Stomach (tissue), 9 donors: ENCODE measurements around the gene SLC13A3. TPM values are rescaled to one million over a fixed set of nuclear protein-coding genes. Genes with fewer than 3 reads are reported as not detected.

Source experiments
- DNase-seq, 2 donors: peaks; one replicate each; pipeline versions ENCODE4 v3.0.0 to v3.0.0-alpha.2; 2013 to 2019
- H3K27ac ChIP-seq, 5 donors: fragments of 200-600 bp in 4 of 5; sonication (generic) in 4 of 5; one replicate each; pipeline ENCODE4 v1.5.1; 2013 to 2019; ENCODE audit warnings: mild to moderate bottlenecking in 1 of 5, moderate library complexity in 1 of 5
- H3K27me3 ChIP-seq, 3 donors: fragments of 200-600 bp; sonication (generic); one replicate each; pipeline ENCODE4 v1.5.1; 2017 to 2019; ENCODE audit warnings: mixed run types in 1 of 3
- H3K36me3 ChIP-seq, 4 donors: fragments of 200-600 bp; sonication (generic); 1 replicate in 3 of 4; 2 replicates in 1 of 4; pipeline ENCODE4 v1.5.1; 2016 to 2019
- H3K4me1 ChIP-seq, 4 donors: fragments of 200-600 bp; sonication (generic); one replicate each; pipeline ENCODE4 v1.5.1; 2016 to 2019
- H3K4me3 ChIP-seq, 4 donors: fragments of 200-600 bp; sonication (generic) in 3 of 4; one replicate each; pipeline ENCODE4 v1.5.1; 2016 to 2019; ENCODE audit warnings: mild to moderate bottlenecking in 1 of 4
- H3K9me3 ChIP-seq, 4 donors: fragments of 200-600 bp; sonication (generic); one replicate each; pipeline ENCODE4 v1.5.1; 2016 to 2019
- EP300 ChIP-seq: sonication (generic); formaldehyde crosslinking; IDR thresholded peaks from one replicate; pipeline ENCODE4 v1.6.1; 2017; ENCODE audit warnings: antibody characterized with exemption
- POLR2A ChIP-seq, 4 donors: fragments of 450-650 bp; IDR thresholded peaks; one replicate each; pipeline ENCODE4 v1.6.1; 2016; ENCODE audit warnings: antibody characterized with exemption in 4 of 4, control low read depth in 2 of 4, mild to moderate bottlenecking in 1 of 4, moderate library complexity in 1 of 4
- POLR2AphosphoS5 ChIP-seq, 3 donors: sonication (generic); formaldehyde crosslinking; IDR thresholded peaks; one replicate each; pipeline ENCODE4 v1.6.1; 2016; ENCODE audit warnings: antibody characterized with exemption in 3 of 3
- WGBS, 5 donors: extraction: QIAGEN DNeasy Blood & Tissue Kit in 3 of 5; methylation state at CpG; one replicate each; pipeline versions ENCODE4 v1.1.5 to v1.1.7; 2013 to 2018; 5-methylcytosine and 5-hydroxymethylcytosine counted together
- intact Hi-C: fragments of 100-400 bp; cut with DNase I; formaldehyde crosslinking; loops from one replicate; pipeline ENCODE4 v1.15.1; 2023; ENCODE audit warnings: low total_unique reads
- polyA plus RNA-seq, 3 donors: library from polyadenylated mRNA; stranded (reverse); fragments of 200-250 nt; gene quantifications; one replicate each; pipeline ENCODE4 v1.2.3, GENCODE V29; 2013
- total RNA-seq, 5 donors: library from RNA; depleted of rRNA; stranded (reverse); fragments of >200 nt; gene quantifications; one replicate each; pipeline versions ENCODE4 v1.1.0 to v1.2.3, GENCODE V29; 2014 to 2016
- TF ChIP-seq, protein P1 (sequence below), 7 experiments: fragments of 450-650 bp in 4 of 7; fragments of 200-600 bp in 3 of 7; sonication (generic) in 3 of 7; IDR thresholded peaks; one replicate each; pipeline ENCODE4 v1.5.1; 2016 to 2019; ENCODE audit warnings: antibody characterized with exemption in 7 of 7, control low read depth in 2 of 7, mild to moderate bottlenecking in 1 of 7
- donor health status: healthy with polysubstance abuse.
- donor health status: Bipolar disorder and iron deficiency.
- donor health status: healthy.

The SLC13A3 gene
- total and polyA plus RNA-seq, 8 donors, result 0.61 to 6.6 (median 1.4) TPM; not detected in 2

DNA sequence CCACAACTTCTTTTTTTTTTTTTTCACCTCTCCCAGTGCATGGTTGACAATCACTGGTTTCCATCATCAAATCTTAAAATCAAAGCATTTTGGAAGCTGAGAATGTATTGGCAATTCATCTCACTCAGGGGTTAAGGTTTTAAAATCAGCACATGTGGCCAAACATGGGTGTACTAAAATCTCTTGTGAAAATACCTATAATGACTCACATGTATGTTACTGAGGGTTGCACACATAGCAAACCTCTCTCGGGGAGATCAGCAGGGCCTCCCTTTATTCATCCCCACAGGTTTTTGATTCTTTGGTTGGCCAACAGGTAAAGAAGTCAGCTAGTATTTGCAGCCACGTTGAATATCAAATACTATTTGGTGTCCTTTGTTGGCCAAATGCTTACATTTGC, 56.5 kb downstream of the SLC13A3 start:
- Histone ChIP-seq H3K27me3 (no peaks in the 10 kb centered on the region), H3K4me1 (no peaks in the 10 kb centered on the region), H3K27ac (no peak overlapping the region), H3K4me3 (no peak overlapping the region), H3K36me3 (peaks cover 0 to 5% (median 0%) of the 10 kb centered on the region in 4 donors), H3K9me3 (no peaks in the 10 kb centered on the region)
- TF ChIP-seq, protein P1, sequence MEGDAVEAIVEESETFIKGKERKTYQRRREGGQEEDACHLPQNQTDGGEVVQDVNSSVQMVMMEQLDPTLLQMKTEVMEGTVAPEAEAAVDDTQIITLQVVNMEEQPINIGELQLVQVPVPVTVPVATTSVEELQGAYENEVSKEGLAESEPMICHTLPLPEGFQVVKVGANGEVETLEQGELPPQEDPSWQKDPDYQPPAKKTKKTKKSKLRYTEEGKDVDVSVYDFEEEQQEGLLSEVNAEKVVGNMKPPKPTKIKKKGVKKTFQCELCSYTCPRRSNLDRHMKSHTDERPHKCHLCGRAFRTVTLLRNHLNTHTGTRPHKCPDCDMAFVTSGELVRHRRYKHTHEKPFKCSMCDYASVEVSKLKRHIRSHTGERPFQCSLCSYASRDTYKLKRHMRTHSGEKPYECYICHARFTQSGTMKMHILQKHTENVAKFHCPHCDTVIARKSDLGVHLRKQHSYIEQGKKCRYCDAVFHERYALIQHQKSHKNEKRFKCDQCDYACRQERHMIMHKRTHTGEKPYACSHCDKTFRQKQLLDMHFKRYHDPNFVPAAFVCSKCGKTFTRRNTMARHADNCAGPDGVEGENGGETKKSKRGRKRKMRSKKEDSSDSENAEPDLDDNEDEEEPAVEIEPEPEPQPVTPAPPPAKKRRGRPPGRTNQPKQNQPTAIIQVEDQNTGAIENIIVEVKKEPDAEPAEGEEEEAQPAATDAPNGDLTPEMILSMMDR (IDR thresholded peaks at IDR 0.05), result no peak
- TF ChIP-seq POLR2A (IDR thresholded peaks at IDR 0.05), result no peak
- TF ChIP-seq POLR2AphosphoS5 (IDR thresholded peaks at IDR 0.05), result no peak
- no peak for TF ChIP-seq EP300
- intact Hi-C loops, result no loop called here
- no peak for DNase-seq
- WGBS, 5 donors, result 46 to 53% (median 48%) methylated on average over 2 of the region's 2 CpGs

- intact Hi-C loops, result no loop called here
- WGBS, 5 donors, result 92 to 95% (median 94%) methylated on average over 4 of the region's 4 CpGs
- Histone ChIP-seq H3K9me3 (no peaks in the 10 kb centered on the region), H3K4me3 (no peak overlapping the region), H3K4me1 (no peaks in the 10 kb centered on the region), H3K27me3 (no peaks in the 10 kb centered on the region), H3K36me3 (peaks cover 0 to 5% (median 0%) of the 10 kb centered on the region in 4 donors), H3K27ac (no peak overlapping the region)
- DNase-seq, result no peak
- no peak for TF ChIP-seq POLR2A (IDR thresholded peaks at IDR 0.05)
- TF ChIP-seq EP300, result no peak
- TF ChIP-seq, protein P1 (IDR thresholded peaks at IDR 0.05), result no peak
- TF ChIP-seq POLR2AphosphoS5 (IDR thresholded peaks at IDR 0.05), result no peak
These were observed 58.5 kb downstream of the SLC13A3 start for GRCh38 chr20:46592580-46593362.

GRCh38 chr20:46590443-46590842, 60.8 kb downstream of the SLC13A3 start:
- Histone ChIP-seq H3K27me3 (no peaks in the 10 kb centered on the region), H3K4me3 (no peak overlapping the region), H3K36me3 (no peaks in the 10 kb centered on the region), H3K4me1 (no peaks in the 10 kb centered on the region), H3K27ac (no peak overlapping the region), H3K9me3 (no peaks in the 10 kb centered on the region)
- intact Hi-C loops, result no loop called here
- WGBS, 5 donors, result 35 to 55% (median 44%) methylated on average over 1 of the region's 1 CpG
- TF ChIP-seq POLR2AphosphoS5 (IDR thresholded peaks at IDR 0.05) (no peak), EP300 (no peak), POLR2A (IDR thresholded peaks at IDR 0.05) (no peak)
- TF ChIP-seq, protein P1 (IDR thresholded peaks at IDR 0.05), result no peak
- no peak for DNase-seq

GRCh38 chr20:46588532-46589511, 62.4 kb downstream of the SLC13A3 start:
- H3K4me3 ChIP-seq, result no peak overlapping the region
- TF ChIP-seq POLR2AphosphoS5 (IDR thresholded peaks at IDR 0.05) (no peak), POLR2A (IDR thresholded peaks at IDR 0.05) (no peak), EP300 (no peak)
- TF ChIP-seq, protein P1 (IDR thresholded peaks at IDR 0.05), result no peak
- no peak overlapping the region for H3K27ac ChIP-seq
- H3K27me3 ChIP-seq, result no peaks in the 10 kb centered on the region
- 65 to 75% (median 66%) methylated on average over 12 to 14 of the region's 14 CpGs for WGBS, 5 donors
- H3K9me3 ChIP-seq, result no peaks in the 10 kb centered on the region
- intact Hi-C loops, result no loop called here
- H3K4me1 ChIP-seq, result no peaks in the 10 kb centered on the region
- H3K36me3 ChIP-seq, result no peaks in the 10 kb centered on the region
- DNase-seq, result no peak
